ENCODE measurements around the gene LSM12. TPM values are rescaled to one million over a fixed set of nuclear protein-coding genes. Genes with fewer than 3 reads are reported as not detected.

Gene LSM12
- total and polyA plus RNA-seq, 2 of the 8 experiments (the other 6 are each of a cell fraction or from before 2014, with no cell fraction given) = 69.8 to 142 TPM

GRCh38 chr17:44078412-44078811 lies 11.9 kb upstream of the LSM12 start:
- Histone ChIP-seq H2BK120ac (replicated peaks; ENCODE audit: low read depth, low read length) (no peak overlapping the region), H3K23ac (ENCODE audit: insufficient read length) (no peak overlapping the region), H3K56ac (replicated peaks; ENCODE audit: insufficient read length, low read depth, low read length) (no peak overlapping the region), H4K5ac (ENCODE audit: insufficient read length, low read depth, low read length) (no peak overlapping the region), H3K23me2 (ENCODE audit: low read depth, low read length) (no peaks in the 10 kb centered on the region), H3K4me2 (ENCODE audit: insufficient read depth in 1 of 2, low read depth in 2 of 2, low read length in 2 of 2) (no peak overlapping the region), H3K27ac (ENCODE audit: low read depth, low read length) (no peak overlapping the region), H2BK20ac (ENCODE audit: low read length) (no peak overlapping the region), H2BK15ac (ENCODE audit: low read length) (no peak overlapping the region), H3K18ac (ENCODE audit: extremely low read depth, low read length) (no peak overlapping the region), H2BK12ac (ENCODE audit: low read depth, low read length) (no peak overlapping the region), H3K79me2 (ENCODE audit: control insufficient read depth in 1 of 2, insufficient read depth in 2 of 2, low read length in 2 of 2) (no peaks in the 10 kb centered on the region), H3K79me1 (ENCODE audit: low read depth, low read length) (peaks cover 2% of the 10 kb centered on the region; the same call in 1 of the 2 replicates), H2AK5ac (ENCODE audit: low read depth, low read length) (no peak overlapping the region), H3K9me3 (ENCODE audit: insufficient read depth in 2 of 2, low read depth in 1 of 2, low read length in 1 of 2) (no peaks in the 10 kb centered on the region), H3K36me3 (ENCODE audit: control insufficient read depth in 2 of 4, insufficient read depth in 4 of 4, low read length in 3 of 4) (peaks cover 17 to 52% (median 41%) of the 10 kb centered on the region in 4 experiments; a peak in 7 of 8 replicates), H3K9ac (replicated peaks in 1 of 4; ENCODE audit: extremely low read depth in 1 of 4, low read depth in 3 of 4, low read length in 3 of 4) (no peak overlapping the region), H4K91ac (replicated peaks; ENCODE audit: insufficient read length, low read length) (no peak overlapping the region), H3K4ac (replicated peaks; ENCODE audit: insufficient read length, low read depth, low read length) (no peak overlapping the region), H3K4me3 (ENCODE audit: extremely low read depth in 1 of 4, insufficient read depth in 2 of 4, low read depth in 3 of 4, low read length in 4 of 4) (no peak overlapping the region), H4K8ac (ENCODE audit: extremely low read depth, insufficient read depth, low read length) (no peak overlapping the region; the same call in none of the 2 replicates), H4K20me1 (replicated peaks in 1 of 2; ENCODE audit: control insufficient read depth in 1 of 2, insufficient read depth in 2 of 2, low read length in 2 of 2) (peaks cover 0 to 18% of the 10 kb centered on the region in 2 experiments), H2AFZ (ENCODE audit: low read length) (no peak overlapping the region), H3K14ac (ENCODE audit: insufficient read length) (no peak overlapping the region), H2BK5ac (ENCODE audit: low read depth, low read length) (no peak overlapping the region), H3K4me1 (replicated peaks in 1 of 4; ENCODE audit: control insufficient read depth in 3 of 4, insufficient read depth in 4 of 4, low read length in 3 of 4) (peaks cover 0 to 2% (median under 1%) of the 10 kb centered on the region in 4 experiments; a peak in 2 of 7 replicates), H3K27me3 (replicated peaks in 1 of 4; ENCODE audit: control insufficient read depth in 3 of 4, extremely low read depth in 1 of 4, insufficient read depth in 3 of 4, low read length in 3 of 4) (no peaks in the 10 kb centered on the region)
- TF ChIP-seq CREB1 (IDR thresholded peaks at IDR 0.05) (no peak), ATF2 (IDR thresholded peaks at IDR 0.05; ENCODE audit: low read length) (no peak), RXRA (IDR thresholded peaks at IDR 0.05; ENCODE audit: insufficient read depth, low read depth, low read length) (no peak), RBBP5 (IDR thresholded peaks at IDR 0.05; ENCODE audit: borderline replicate concordance, low read depth, low read length) (no peak), POLR2AphosphoS5 (IDR thresholded peaks at IDR 0.05; ENCODE audit: low read depth, low read length) (peak; percentile 53; the same call in 1 of the 2 replicates), SP4 (IDR thresholded peaks at IDR 0.05; ENCODE audit: low read length) (no peak), GABPA (IDR thresholded peaks at IDR 0.05; ENCODE audit: borderline replicate concordance, insufficient read depth, low read length) (no peak), SP1 (IDR thresholded peaks at IDR 0.05; ENCODE audit: low read depth, low read length) (no peak)
- DNase-seq (ENCODE audit: low read depth in 1 of 2, low spot score in 2 of 2) = no peak
- no peak for FAIRE-seq
- WGBS, 2 experiments (ENCODE audit: extremely low coverage in 1 of 2, insufficient coverage in 1 of 2, insufficient read length in 1 of 2, insufficient replicate concordance in 2 of 2, low coverage in 1 of 2, low lambda C conversion rate in 2 of 2, missing lambda C conversion rate in 1 of 2) = 92% methylated on average over 19 of the region's 19 CpGs; no CpG with 5 or more reads in 1 of the 2 experiments
- ChIA-PET POLR2A (ENCODE audit: partially characterized antibody) (interaction anchor here (0.7 to 2.8 kb wide), 8 partner anchors 9 to 144 kb away, joined by 3 to 12 read pairs (median 3); partner anchors contain the start of genes LSM12 and TMEM101), CTCF (ENCODE audit: partially characterized antibody) (interaction anchor here (0.6 to 1.9 kb wide), 8 partner anchors 8 to 594 kb away, joined by 3 to 8 read pairs (median 4); no protein-coding TSS in a partner anchor)

Data from H1 (cell line).